Astrocyte of the spinal cord (primary cell): Measurements from ENCODE around the gene GOLGA6L10.
A peak's percentile ranks its signal among the peaks of the same experiment; 100 is the strongest.

ENCODE experiments used
- DNase-seq: peaks from one replicate; pipeline ENCODE4 v3.0.0; 2011; ENCODE audit warnings: low read depth, low spot score
- H3K4me3 ChIP-seq: 2 replicates; pipeline ENCODE4 v1.5.1; 2011; ENCODE audit warnings: low read depth, mild to moderate bottlenecking, low read length, moderate library complexity
- in situ Hi-C: cut with HindIII; loops from 2 replicates; pipeline ENCODE4 v1.10.0; 2017; ENCODE audit warnings: low sequenced_read_pairs
- TF ChIP-seq, protein P1 (sequence below): IDR thresholded peaks from 2 replicates; pipeline ENCODE4 v1.5.1; 2012; ENCODE audit warnings: low read depth, mild to moderate bottlenecking, low read length, inconsistent platforms

Gene GOLGA6L10

DNA sequence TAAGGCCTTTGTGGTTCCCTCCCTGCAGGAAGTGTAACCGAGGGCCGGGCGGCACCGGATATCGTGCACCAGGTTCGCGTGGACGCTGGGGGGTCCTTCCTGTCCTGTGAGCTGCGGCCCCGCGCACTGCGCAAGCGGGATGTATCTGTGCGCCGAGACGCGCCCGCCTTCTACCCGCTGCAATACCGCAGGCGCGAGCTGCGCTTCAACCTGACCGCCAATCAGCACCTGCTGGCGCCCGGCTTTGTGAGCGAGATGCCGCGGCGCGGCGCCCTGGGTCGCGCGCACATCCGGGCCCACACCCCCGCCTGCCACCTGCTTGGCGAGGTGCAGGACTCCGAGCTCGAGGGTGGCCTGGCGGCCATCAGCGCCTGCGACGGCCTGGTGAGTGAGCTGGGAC, 50.8 kb downstream of the GOLGA6L10 start:
- H3K4me3 ChIP-seq, result no peak overlapping the region
- in situ Hi-C loops, result no loop called here
- no peak for DNase-seq
- TF ChIP-seq, protein P1, sequence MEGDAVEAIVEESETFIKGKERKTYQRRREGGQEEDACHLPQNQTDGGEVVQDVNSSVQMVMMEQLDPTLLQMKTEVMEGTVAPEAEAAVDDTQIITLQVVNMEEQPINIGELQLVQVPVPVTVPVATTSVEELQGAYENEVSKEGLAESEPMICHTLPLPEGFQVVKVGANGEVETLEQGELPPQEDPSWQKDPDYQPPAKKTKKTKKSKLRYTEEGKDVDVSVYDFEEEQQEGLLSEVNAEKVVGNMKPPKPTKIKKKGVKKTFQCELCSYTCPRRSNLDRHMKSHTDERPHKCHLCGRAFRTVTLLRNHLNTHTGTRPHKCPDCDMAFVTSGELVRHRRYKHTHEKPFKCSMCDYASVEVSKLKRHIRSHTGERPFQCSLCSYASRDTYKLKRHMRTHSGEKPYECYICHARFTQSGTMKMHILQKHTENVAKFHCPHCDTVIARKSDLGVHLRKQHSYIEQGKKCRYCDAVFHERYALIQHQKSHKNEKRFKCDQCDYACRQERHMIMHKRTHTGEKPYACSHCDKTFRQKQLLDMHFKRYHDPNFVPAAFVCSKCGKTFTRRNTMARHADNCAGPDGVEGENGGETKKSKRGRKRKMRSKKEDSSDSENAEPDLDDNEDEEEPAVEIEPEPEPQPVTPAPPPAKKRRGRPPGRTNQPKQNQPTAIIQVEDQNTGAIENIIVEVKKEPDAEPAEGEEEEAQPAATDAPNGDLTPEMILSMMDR, result no peak

DNA sequence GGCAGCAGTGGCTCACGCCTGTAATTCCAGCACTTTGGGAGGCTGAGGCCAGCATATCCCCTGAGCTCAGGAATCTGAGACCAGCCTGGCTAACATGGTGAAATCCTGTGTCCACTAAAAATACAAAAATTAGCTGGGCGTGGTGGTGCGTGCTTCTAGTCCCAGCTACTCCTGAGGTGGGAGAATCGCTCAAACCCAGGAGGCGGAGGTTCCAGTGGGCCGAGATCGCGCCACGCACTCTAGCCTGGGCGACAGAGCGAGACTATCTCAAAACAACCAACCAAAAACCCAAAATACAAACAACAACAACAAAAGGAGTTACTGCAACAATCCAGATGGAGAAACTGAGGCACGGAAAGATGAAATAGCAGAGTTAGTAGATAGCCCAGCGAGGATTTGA, 51.2 kb downstream of the GOLGA6L10 start:
- TF ChIP-seq, protein P1, result no peak
- DNase-seq, result no peak
- no peak overlapping the region for H3K4me3 ChIP-seq
- in situ Hi-C loops, result no loop called here

DNA sequence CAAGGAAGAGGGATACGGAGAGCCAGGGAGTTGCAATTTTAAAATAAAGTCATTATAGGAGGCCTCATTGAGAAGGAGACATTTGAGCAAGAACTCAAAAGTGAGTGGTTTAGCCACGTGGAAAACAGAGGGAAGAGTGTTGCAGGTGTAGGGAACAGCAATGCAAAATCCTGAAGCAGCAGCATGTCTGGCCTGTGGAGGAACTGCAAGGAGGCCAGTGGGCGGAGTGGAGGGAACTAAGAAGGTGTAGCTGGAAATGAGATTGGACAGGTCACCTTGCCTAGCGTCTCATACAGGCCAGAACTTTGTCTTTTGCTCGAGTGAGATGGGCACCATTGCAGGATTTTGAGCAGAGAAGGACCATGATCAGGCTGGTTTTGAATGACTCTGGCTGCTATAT, 51.7 kb downstream of the GOLGA6L10 start:
- no peak overlapping the region for H3K4me3 ChIP-seq
- TF ChIP-seq, protein P1, result no peak
- in situ Hi-C loops, result no loop called here
- DNase-seq, result no peak

DNA sequence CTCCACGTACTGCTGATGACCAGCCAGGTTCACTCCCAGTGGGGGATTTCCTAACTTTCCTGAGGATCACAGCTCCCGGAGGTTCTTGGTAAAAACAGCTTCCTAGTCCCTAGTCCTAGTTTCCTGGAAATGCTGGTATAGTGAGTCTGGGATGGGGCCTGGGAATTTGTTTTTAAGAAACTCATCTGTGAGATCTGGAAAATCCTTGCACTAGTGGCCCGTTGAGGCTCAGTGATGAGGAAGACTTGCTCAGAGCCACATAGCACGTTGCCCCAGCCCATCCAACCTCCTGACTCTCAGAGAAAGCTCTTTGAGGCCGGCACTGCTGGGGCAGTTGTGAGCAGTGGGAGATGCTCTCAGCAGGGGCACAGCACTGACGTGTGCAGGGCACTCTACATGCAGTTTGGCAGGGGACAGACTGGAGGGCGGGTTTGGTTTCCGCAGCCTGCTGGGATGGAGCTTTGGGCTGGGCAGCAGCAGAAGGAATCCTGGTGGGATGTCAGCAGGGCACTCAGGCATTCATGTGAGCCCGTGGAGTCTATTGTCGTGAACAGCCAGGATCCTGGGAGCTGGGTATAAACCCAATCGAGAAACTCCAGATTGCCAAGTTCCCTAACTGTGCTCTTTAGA, 55.1 kb downstream of the GOLGA6L10 start:
- DNase-seq, result peak; percentile 5
- in situ Hi-C loops, result no loop called here
- no peak overlapping the region for H3K4me3 ChIP-seq
- TF ChIP-seq, protein P1, result no peak

DNA sequence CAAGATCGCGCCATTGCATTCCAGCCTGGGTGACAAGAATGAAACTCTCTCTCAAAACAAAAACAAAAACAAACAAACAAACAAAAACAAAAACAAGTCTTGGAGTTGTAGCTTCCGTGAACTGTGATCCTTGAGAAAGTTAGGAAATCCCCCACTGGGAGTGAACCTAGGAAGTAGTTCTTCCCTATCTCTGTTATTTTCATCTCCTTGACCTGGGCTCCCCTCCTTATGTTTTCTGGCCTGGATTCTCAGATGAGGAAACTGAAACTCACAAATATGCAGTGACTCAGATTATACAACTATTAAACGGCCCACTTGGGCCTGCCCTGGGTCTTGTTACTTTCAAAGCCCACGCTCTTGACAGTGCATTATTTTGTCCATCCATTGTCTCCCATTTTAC, 57.0 kb downstream of the GOLGA6L10 start:
- H3K4me3 ChIP-seq, result no peak overlapping the region
- TF ChIP-seq, protein P1, result no peak
- DNase-seq, result no peak
- in situ Hi-C loops, result no loop called here
